Lower leg skin (tissue), 4 donors: ENCODE results near the gene SEC61A2. TPM values are rescaled to one million over a fixed set of nuclear protein-coding genes. Genes with fewer than 3 reads are reported as not detected.

Experiments
- DNase-seq, 2 donors: peaks; one replicate each; pipeline ENCODE4 v3.0.0-alpha.2; 2019; ENCODE audit warnings: low spot score in 2 of 2
- H3K4me3 ChIP-seq: fragments of 200-600 bp; sonication (generic); 2 replicates; pipeline ENCODE4 v1.5.1; 2017; ENCODE audit warnings: mild to moderate bottlenecking, low read depth; ENCODE audit not compliant: poor library complexity, severe bottlenecking
- POLR2A ChIP-seq, 2 donors: fragments of 450-650 bp; IDR thresholded peaks; one replicate each; pipeline ENCODE4 v1.6.1; 2016 to 2017; ENCODE audit warnings: antibody characterized with exemption in 2 of 2, mild to moderate bottlenecking in 1 of 2, moderate library complexity in 1 of 2
- WGBS, 2 donors: methylation state at CpG; one replicate each; pipeline ENCODE4 v1.1.5; 2018; 5-methylcytosine and 5-hydroxymethylcytosine counted together
- intact Hi-C: fragments of 100-400 bp; cut with DNase I; formaldehyde crosslinking; loops from one replicate; pipeline ENCODE4 v1.15.0; 2023; ENCODE audit warnings: low total_unique reads
- total RNA-seq, 4 donors: library from RNA; depleted of rRNA; stranded (reverse); fragments of >200 nt; gene quantifications; one replicate each; pipeline ENCODE4 v1.1.0, GENCODE V29; 2016
- TF ChIP-seq, protein P1 (sequence below), 3 donors: fragments of 450-650 bp; IDR thresholded peaks; one replicate each; pipeline ENCODE4 v1.5.1; 2016; ENCODE audit warnings: antibody characterized with exemption in 3 of 3, mild to moderate bottlenecking in 3 of 3, moderate library complexity in 2 of 3

Gene SEC61A2
- total RNA-seq, 4 donors from 2014 or later, result 5.3 to 14.5 (median 6.8) TPM

DNA sequence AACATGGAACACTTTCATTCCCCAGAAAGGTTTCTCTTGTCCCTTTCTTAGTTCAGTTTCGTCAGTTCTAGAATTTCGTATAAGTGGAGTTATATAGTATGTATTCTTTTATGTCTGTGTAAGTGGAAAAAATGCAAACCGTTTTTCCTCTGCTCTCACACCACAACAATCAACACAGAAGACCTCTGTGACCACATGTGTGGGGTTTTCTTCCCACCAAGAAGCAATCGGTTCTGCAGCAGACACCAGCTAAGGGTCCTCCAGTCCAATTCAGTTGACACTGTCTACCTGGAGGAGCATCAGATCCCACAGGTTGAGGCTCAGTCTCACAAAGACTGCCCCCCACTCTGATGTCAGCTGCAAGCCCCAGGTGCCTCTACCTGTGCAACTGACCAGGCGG, 72.7 kb downstream of the SEC61A2 start:
- H3K4me3 ChIP-seq, result no peak overlapping the region
- 85% methylated on average over 5 of the region's 5 CpGs for WGBS, 2 donors
- TF ChIP-seq POLR2A (IDR thresholded peaks at IDR 0.05), result no peak
- TF ChIP-seq, protein P1, sequence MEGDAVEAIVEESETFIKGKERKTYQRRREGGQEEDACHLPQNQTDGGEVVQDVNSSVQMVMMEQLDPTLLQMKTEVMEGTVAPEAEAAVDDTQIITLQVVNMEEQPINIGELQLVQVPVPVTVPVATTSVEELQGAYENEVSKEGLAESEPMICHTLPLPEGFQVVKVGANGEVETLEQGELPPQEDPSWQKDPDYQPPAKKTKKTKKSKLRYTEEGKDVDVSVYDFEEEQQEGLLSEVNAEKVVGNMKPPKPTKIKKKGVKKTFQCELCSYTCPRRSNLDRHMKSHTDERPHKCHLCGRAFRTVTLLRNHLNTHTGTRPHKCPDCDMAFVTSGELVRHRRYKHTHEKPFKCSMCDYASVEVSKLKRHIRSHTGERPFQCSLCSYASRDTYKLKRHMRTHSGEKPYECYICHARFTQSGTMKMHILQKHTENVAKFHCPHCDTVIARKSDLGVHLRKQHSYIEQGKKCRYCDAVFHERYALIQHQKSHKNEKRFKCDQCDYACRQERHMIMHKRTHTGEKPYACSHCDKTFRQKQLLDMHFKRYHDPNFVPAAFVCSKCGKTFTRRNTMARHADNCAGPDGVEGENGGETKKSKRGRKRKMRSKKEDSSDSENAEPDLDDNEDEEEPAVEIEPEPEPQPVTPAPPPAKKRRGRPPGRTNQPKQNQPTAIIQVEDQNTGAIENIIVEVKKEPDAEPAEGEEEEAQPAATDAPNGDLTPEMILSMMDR (IDR thresholded peaks at IDR 0.05), result no peak
- intact Hi-C loops, result no loop called here
- DNase-seq, result no peak

DNA sequence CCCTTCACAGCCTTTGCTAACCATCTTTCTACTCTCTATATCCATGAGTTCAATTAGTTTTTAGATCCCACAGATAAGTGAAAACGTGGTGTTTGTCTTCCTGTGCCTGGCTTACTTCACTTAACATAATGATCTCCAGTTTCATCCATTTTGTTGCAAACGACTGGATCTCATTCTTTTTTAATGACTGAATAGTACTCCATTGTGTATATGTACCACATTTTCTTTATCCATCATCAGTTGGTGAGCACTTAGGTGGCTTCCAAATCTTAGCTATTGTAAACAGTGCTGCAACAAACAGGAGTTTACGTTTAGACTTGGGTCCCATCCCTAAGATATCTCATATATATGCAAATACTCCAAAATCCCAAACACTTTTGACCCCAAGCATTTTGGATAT, 75.6 kb downstream of the SEC61A2 start:
- no peak for DNase-seq
- H3K4me3 ChIP-seq, result no peak overlapping the region
- no peak for TF ChIP-seq POLR2A (IDR thresholded peaks at IDR 0.05)
- TF ChIP-seq, protein P1 (IDR thresholded peaks at IDR 0.05), result no peak
- WGBS, 2 donors, result 90% methylated on average over 3 of the region's 3 CpGs
- intact Hi-C loops, result no loop called here

DNA sequence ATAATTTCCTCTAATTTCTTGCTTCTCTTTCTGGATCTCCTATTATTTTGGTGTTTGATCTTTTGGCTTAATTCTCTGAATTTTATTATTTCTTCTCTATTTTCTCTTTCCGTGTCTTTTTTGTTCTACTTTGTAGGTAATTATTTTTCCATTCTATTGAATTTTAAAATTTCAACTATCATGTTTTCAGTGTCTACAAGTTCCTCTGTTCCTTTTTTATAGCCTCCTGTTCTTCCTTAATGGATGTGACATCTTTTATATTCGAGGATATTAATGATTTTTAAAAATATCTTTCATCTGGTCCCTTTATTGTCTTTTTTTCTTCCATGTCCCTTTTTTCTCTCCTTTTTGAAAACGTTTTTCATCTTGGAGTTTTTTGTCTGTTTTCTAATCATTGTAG, 77.6 kb downstream of the SEC61A2 start:
- TF ChIP-seq, protein P1 (IDR thresholded peaks at IDR 0.05), result no peak
- TF ChIP-seq POLR2A (IDR thresholded peaks at IDR 0.05), result no peak
- no peak for DNase-seq
- 83 to 89% methylated on average over 3 of the region's 3 CpGs for WGBS, 2 donors
- intact Hi-C loops, result no loop called here
- H3K4me3 ChIP-seq, result no peak overlapping the region

GRCh38 chr10:12208460-12208859, 79.0 kb downstream of the SEC61A2 start:
- TF ChIP-seq, protein P1 (IDR thresholded peaks at IDR 0.05), result no peak
- no peak for TF ChIP-seq POLR2A (IDR thresholded peaks at IDR 0.05)
- intact Hi-C loops, result no loop called here
- WGBS, 2 donors, result 95 to 98% methylated on average over 5 of the region's 5 CpGs
- no peak for DNase-seq
- H3K4me3 ChIP-seq, result no peak overlapping the region

DNA sequence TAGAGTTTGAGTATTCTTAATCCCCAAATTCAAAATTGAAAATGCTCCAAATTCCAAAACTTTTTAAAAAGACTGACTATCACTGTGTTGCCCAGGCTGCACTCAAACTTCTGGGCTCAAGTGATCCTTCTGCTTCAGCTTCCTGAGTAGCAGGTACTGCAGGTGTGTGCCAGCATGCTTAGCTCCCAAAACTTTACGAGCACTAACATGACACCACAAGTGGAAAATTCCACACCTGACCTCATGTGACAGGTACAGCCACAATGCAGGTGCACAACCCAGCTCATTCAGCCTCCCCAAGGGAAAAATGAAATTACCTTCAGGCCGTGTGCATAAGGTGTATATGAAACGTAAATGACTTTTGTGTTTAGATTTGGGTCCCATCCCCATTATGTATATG, 83.0 kb downstream of the SEC61A2 start:
- no peak for TF ChIP-seq POLR2A (IDR thresholded peaks at IDR 0.05)
- TF ChIP-seq, protein P1 (IDR thresholded peaks at IDR 0.05), result no peak
- DNase-seq, result no peak
- intact Hi-C loops, result no loop called here
- 48 to 62% methylated on average over 3 of the region's 3 CpGs for WGBS, 2 donors
- no peak overlapping the region for H3K4me3 ChIP-seq

DNA sequence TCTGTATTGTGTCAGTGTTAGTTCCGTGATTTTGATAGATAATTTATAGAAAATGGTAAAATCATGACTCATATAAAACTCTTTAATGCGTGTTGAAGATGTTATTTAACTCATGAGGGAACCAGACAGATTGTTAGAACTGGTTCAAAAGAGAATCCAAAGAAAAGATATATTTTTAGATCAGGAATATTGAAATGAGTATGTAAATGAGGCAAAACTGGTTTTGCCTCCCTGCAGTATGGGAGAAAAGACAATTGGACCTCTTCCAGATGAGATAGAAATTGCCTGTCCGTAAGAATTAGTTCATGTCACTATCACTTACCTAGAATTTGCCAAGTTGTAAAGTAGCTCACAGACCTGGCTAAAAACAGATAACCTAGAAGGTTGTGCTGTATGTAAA, 84.1 kb downstream of the SEC61A2 start:
- intact Hi-C loops, result no loop called here
- no peak overlapping the region for H3K4me3 ChIP-seq
- no peak for DNase-seq
- TF ChIP-seq, protein P1 (IDR thresholded peaks at IDR 0.05), result no peak
- TF ChIP-seq POLR2A (IDR thresholded peaks at IDR 0.05), result no peak
- WGBS, 2 donors, result 42 to 43% methylated on average over 3 of the region's 3 CpGs
